Effector memory CD8-positive, alpha-beta T cell (primary cell): ENCODE data around the gene JMY.

Experiments used
- ATAC-seq: fragments of 150-1000 bp; cut with Tn5 transposase; replicated peaks from 2 replicates; pipeline ENCODE4 v1.10.0; 2021; ENCODE audit warnings: mild to moderate bottlenecking, moderate library complexity
- DNase-seq, 3 experiments: peaks; one replicate each; pipeline ENCODE4 v3.0.0; 2021
- H3K27ac Mint-ChIP-seq, 2 donors: one replicate each; pipeline ENCODE4 v1.8.0; 2022; ENCODE audit warnings: mild to moderate bottlenecking in 2 of 2, mixed read lengths in 2 of 2, moderate library complexity in 2 of 2
- H3K27me3 Mint-ChIP-seq, 2 donors: one replicate each; pipeline ENCODE4 v1.8.0; 2022; ENCODE audit warnings: mixed read lengths in 2 of 2
- H3K36me3 Mint-ChIP-seq: one replicate; pipeline ENCODE4 v1.8.0; 2022; ENCODE audit warnings: mild to moderate bottlenecking, moderate library complexity, mixed read lengths; ENCODE audit not compliant: insufficient read depth
- H3K4me1 Mint-ChIP-seq, 2 donors: one replicate each; pipeline ENCODE4 v1.8.0; 2022; ENCODE audit warnings: low read depth in 2 of 2, mixed read lengths in 2 of 2
- H3K4me3 Mint-ChIP-seq, 2 donors: one replicate each; pipeline ENCODE4 v1.8.0; 2022; ENCODE audit warnings: mild to moderate bottlenecking in 2 of 2, mixed read lengths in 2 of 2, moderate library complexity in 2 of 2
- H3K9me3 Mint-ChIP-seq, 2 donors: one replicate each; pipeline ENCODE4 v1.8.0; 2022; ENCODE audit warnings: mixed read lengths in 2 of 2
- total RNA-seq, 9 experiments: gene quantifications; one replicate each; lab custom pipeline; 2026; lab: John Stamatoyannopoulos, UW

JMY gene
- 46.6 to 317 (median 110) reads per million in 9 experiments for total RNA-seq

- H3K4me1 Mint-ChIP-seq, result peaks cover 18 to 32% of the 10 kb centered on the region in 2 donors
- no peaks in the 10 kb centered on the region for H3K9me3 Mint-ChIP-seq
- H3K36me3 Mint-ChIP-seq, result peaks cover 41% of the 10 kb centered on the region
- ATAC-seq (peak; percentile 83), DNase-seq (peak; percentile 76 to 82 (median 79))
- peak within 1 kb of the TSS; percentile 93 to 96 for H3K27ac Mint-ChIP-seq
- H3K4me3 Mint-ChIP-seq, result peak within 1 kb of the TSS; percentile 93 to 98
- H3K27me3 Mint-ChIP-seq, result no peaks in the 10 kb centered on the region
These were observed at the start of gene JMY for GRCh38 chr5:79235634-79236361. Gene JMY, plus strand, starts transcription at chr5:79236131. Its CDS starts 520 bp downstream, at chr5:79236651.

GRCh38 chr5:79186455-79186854 lies 49.5 kb upstream of the JMY start:
- H3K36me3 Mint-ChIP-seq, result no peaks in the 10 kb centered on the region
- H3K27ac Mint-ChIP-seq, result no peak overlapping the region
- no peak overlapping the region for H3K4me3 Mint-ChIP-seq
- ATAC-seq (no peak), DNase-seq (no peak)
- no peaks in the 10 kb centered on the region for H3K9me3 Mint-ChIP-seq
- no peaks in the 10 kb centered on the region for H3K4me1 Mint-ChIP-seq
- no peaks in the 10 kb centered on the region for H3K27me3 Mint-ChIP-seq

- ATAC-seq (no peak), DNase-seq (no peak)
- H3K27me3 Mint-ChIP-seq, result no peaks in the 10 kb centered on the region
- peak overlapping the region in 1 of 2 donors; percentile 73 for H3K27ac Mint-ChIP-seq
- H3K4me1 Mint-ChIP-seq, result no peaks in the 10 kb centered on the region
- no peaks in the 10 kb centered on the region for H3K36me3 Mint-ChIP-seq
- H3K4me3 Mint-ChIP-seq, result no peak overlapping the region
- no peaks in the 10 kb centered on the region for H3K9me3 Mint-ChIP-seq
These were observed 46.3 kb upstream of the JMY start for GRCh38 chr5:79189439-79190234.

- no peaks in the 10 kb centered on the region for H3K27me3 Mint-ChIP-seq
These were observed 45.7 kb upstream of the JMY start for GRCh38 chr5:79190235-79190529.

GRCh38 chr5:79191457-79191856 lies 44.5 kb upstream of the JMY start:
- no peaks in the 10 kb centered on the region for H3K9me3 Mint-ChIP-seq
- H3K27ac Mint-ChIP-seq, result no peak overlapping the region
- no peak for DNase-seq
- H3K4me1 Mint-ChIP-seq, result no peaks in the 10 kb centered on the region
- H3K27me3 Mint-ChIP-seq, result no peaks in the 10 kb centered on the region
- H3K4me3 Mint-ChIP-seq, result no peak overlapping the region
- ATAC-seq, result no peak
- no peaks in the 10 kb centered on the region for H3K36me3 Mint-ChIP-seq

More at GRCh38 chr5:79190235-79190529, 45.7 kb upstream of the JMY start:
- Mint-ChIP-seq H3K9me3 (no peaks in the 10 kb centered on the region), H3K4me1 (no peaks in the 10 kb centered on the region), H3K4me3 (no peak overlapping the region), H3K27ac (no peak overlapping the region), H3K36me3 (no peaks in the 10 kb centered on the region)
- no peak for ATAC-seq
- no peak for DNase-seq

- no peaks in the 10 kb centered on the region for H3K4me1 Mint-ChIP-seq
- no peak overlapping the region for H3K27ac Mint-ChIP-seq
- no peaks in the 10 kb centered on the region for H3K36me3 Mint-ChIP-seq
- no peaks in the 10 kb centered on the region for H3K9me3 Mint-ChIP-seq
- no peaks in the 10 kb centered on the region for H3K27me3 Mint-ChIP-seq
- ATAC-seq (no peak), DNase-seq (no peak)
- H3K4me3 Mint-ChIP-seq, result no peak overlapping the region
These were observed 42.3 kb upstream of the JMY start for GRCh38 chr5:79193643-79194042.

- DNase-seq (no peak), ATAC-seq (no peak)
- no peak overlapping the region for H3K27ac Mint-ChIP-seq
- H3K9me3 Mint-ChIP-seq, result no peaks in the 10 kb centered on the region
- H3K4me3 Mint-ChIP-seq, result no peak overlapping the region
- H3K36me3 Mint-ChIP-seq, result no peaks in the 10 kb centered on the region
- H3K4me1 Mint-ChIP-seq, result no peaks in the 10 kb centered on the region
- no peaks in the 10 kb centered on the region for H3K27me3 Mint-ChIP-seq
These were observed 35.3 kb upstream of the JMY start for GRCh38 chr5:79200573-79201183.

GRCh38 chr5:79201206-79201605 lies 34.7 kb upstream of the JMY start:
- DNase-seq (no peak), ATAC-seq (no peak)
- Mint-ChIP-seq H3K36me3 (no peaks in the 10 kb centered on the region), H3K4me3 (no peak overlapping the region), H3K9me3 (no peaks in the 10 kb centered on the region), H3K27me3 (no peaks in the 10 kb centered on the region), H3K27ac (no peak overlapping the region), H3K4me1 (no peaks in the 10 kb centered on the region)

GRCh38 chr5:79202076-79202475 lies 33.9 kb upstream of the JMY start:
- H3K4me3 Mint-ChIP-seq, result no peak overlapping the region
- no peak overlapping the region for H3K27ac Mint-ChIP-seq
- H3K4me1 Mint-ChIP-seq, result no peaks in the 10 kb centered on the region
- H3K36me3 Mint-ChIP-seq, result no peaks in the 10 kb centered on the region
- no peak for DNase-seq
- ATAC-seq, result no peak
- no peaks in the 10 kb centered on the region for H3K9me3 Mint-ChIP-seq
- no peaks in the 10 kb centered on the region for H3K27me3 Mint-ChIP-seq

GRCh38 chr5:79205965-79206364 lies 30.0 kb upstream of the JMY start:
- Mint-ChIP-seq H3K27me3 (no peaks in the 10 kb centered on the region), H3K4me3 (no peak overlapping the region), H3K4me1 (no peaks in the 10 kb centered on the region), H3K36me3 (no peaks in the 10 kb centered on the region), H3K9me3 (no peaks in the 10 kb centered on the region), H3K27ac (no peak overlapping the region)
- DNase-seq, result no peak
- no peak for ATAC-seq

- no peak overlapping the region for H3K4me3 Mint-ChIP-seq
- no peaks in the 10 kb centered on the region for H3K27me3 Mint-ChIP-seq
- H3K27ac Mint-ChIP-seq, result no peak overlapping the region
- H3K9me3 Mint-ChIP-seq, result no peaks in the 10 kb centered on the region
- H3K4me1 Mint-ChIP-seq, result no peaks in the 10 kb centered on the region
- H3K36me3 Mint-ChIP-seq, result no peaks in the 10 kb centered on the region
- no peak for ATAC-seq
- DNase-seq, result no peak
These were observed 29.4 kb upstream of the JMY start for GRCh38 chr5:79206541-79206940.

GRCh38 chr5:79209505-79209904 lies 26.4 kb upstream of the JMY start:
- DNase-seq (no peak), ATAC-seq (no peak)
- peaks cover 3% of the 10 kb centered on the region for H3K36me3 Mint-ChIP-seq
- H3K27ac Mint-ChIP-seq, result no peak overlapping the region
- no peaks in the 10 kb centered on the region for H3K4me1 Mint-ChIP-seq
- no peaks in the 10 kb centered on the region for H3K9me3 Mint-ChIP-seq
- H3K4me3 Mint-ChIP-seq, result no peak overlapping the region
- no peaks in the 10 kb centered on the region for H3K27me3 Mint-ChIP-seq

GRCh38 chr5:79224286-79224984 lies 11.5 kb upstream of the JMY start:
- no peaks in the 10 kb centered on the region for H3K9me3 Mint-ChIP-seq
- ATAC-seq (no peak), DNase-seq (no peak)
- no peaks in the 10 kb centered on the region for H3K36me3 Mint-ChIP-seq
- H3K27me3 Mint-ChIP-seq, result no peaks in the 10 kb centered on the region
- peaks cover 0 to 3% of the 10 kb centered on the region in 2 donors for H3K4me1 Mint-ChIP-seq
- H3K27ac Mint-ChIP-seq, result no peak overlapping the region
- H3K4me3 Mint-ChIP-seq, result no peak overlapping the region
